Stimulated activated CD4-positive, alpha-beta T cell treated with anti-CD3 and anti-CD28 coated beads, Interleukin-4, amount 100 ng/mL, for 48 hours (primary cell): ENCODE results near the gene ZNF749.

Experiments used
- DNase-seq, 2 donors: peaks; one replicate each; pipeline ENCODE4 v3.0.0-alpha.2; 2020; ENCODE audit warnings: low read depth in 2 of 2

ZNF749 gene

DNA sequence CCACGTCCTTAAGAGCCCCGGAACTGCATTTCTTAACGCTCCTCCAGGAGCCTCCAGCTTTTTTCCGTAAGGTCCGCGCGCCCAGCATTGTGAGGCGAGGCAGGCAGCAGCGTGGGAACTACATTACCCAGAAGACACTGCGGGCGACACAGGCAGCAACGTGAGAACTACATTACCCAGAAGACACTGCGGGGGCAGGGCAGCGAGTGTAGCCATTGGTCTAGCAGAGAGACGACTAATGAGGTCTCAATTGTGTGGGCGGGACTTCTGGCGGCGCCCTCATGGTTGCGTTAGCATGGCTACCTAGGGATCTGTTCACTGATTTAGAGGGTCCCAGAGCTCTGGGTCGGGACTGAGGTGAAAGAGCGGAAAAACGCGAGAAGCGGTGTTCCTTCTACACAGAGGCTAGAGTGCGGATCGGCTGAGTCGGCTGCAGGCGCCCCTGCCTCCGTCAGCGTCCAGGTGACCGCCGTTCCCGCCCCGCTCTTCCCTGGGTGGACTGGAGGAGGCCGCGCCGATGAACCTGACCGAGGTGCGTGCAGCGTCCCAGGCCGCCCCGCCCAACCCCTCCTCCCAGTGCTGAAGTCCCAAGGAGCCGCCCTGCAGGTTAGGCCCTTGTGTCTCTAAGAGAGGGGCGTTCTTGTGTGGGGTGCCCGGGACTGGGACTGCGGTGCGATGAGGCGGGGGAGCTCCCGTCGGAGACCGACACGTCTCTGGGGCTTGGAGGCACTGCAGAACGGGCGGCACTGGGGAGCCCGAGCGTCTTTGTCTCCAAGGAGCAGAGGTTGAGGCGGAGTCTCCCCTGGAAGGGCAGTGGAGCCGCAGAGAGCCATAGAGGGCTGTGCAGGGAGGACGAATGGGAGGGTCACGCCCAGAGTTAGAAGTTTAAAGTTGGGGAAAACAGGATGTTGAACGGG, at the start of gene ZNF749:
ZNF749 (plus strand) TSS at position 264 of the 917 bp plus-strand sequence; CDS start at position 518, 254 bp downstream.
- DNase-seq = peak; percentile 90 to 95

DNA sequence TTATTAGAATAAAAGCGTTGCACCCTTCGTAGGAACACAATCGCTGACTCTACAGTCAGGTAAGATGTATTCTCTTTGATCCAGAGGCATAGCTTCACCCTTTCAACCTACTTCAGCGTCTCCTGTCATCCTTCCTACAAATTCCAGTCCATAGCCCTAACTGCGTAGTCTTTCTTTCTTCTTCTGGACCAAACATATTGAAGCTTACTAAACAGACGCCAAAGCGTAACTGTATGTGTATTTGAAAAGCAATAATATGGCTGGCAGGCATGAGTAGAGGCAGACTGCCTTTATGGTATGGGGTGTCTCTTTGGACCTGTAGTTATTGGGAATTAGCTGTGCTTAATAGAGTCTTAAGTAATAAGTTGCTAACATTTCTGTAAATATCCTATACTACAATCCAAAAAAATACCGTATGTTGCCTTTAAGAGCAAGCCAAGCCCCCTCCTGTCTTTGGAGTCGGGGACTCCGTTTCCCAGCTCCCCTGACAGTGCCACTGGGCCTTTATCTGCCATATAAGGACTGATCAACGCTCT, 45.9 kb upstream of the ZNF749 start:
- no peak for DNase-seq

- DNase-seq = peak; percentile 90 to 94
Observed at GRCh38 chr19:57389730-57390598, 45.2 kb upstream of the ZNF749 start, which contains the start of gene ZNF548. TSS of gene ZNF548 (plus strand) at chr19:57389854. CDS start at chr19:57390100, 246 bp downstream.

DNA sequence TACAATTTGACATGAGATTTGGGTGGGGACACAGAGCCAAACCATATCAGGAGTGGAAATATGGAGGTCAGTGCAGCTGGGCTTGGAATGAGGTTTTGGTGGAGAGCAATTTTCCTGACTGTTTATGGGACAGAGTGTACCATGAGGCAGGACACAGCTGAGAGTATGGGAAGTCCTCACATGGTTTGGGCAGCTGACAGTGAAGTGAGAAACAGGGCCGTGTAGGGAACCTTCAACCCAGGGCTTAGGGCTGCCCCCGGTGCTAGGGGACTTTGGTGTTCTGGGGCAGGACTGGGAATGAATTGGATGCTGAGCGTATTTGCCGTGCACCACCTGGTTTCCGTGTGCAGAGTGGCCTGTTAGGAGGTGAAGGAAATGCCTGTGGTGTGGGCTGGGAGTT, 39.4 kb upstream of the ZNF749 start:
- DNase-seq = no peak

DNA sequence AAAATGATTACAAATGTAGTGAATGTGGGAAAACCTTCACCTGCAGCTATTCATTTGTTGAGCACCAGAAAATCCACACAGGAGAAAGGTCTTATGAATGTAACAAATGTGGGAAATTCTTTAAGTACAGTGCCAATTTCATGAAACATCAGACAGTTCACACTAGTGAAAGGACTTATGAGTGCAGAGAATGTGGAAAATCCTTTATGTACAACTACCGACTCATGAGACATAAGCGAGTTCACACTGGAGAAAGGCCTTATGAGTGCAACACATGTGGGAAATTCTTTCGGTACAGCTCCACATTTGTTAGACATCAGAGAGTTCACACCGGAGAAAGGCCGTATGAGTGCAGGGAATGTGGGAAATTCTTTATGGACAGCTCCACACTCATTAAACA, 36.3 kb upstream of the ZNF749 start:
- DNase-seq = no peak

- DNase-seq = no peak
Observed at GRCh38 chr19:57403737-57404563, 31.2 kb upstream of the ZNF749 start.

DNA sequence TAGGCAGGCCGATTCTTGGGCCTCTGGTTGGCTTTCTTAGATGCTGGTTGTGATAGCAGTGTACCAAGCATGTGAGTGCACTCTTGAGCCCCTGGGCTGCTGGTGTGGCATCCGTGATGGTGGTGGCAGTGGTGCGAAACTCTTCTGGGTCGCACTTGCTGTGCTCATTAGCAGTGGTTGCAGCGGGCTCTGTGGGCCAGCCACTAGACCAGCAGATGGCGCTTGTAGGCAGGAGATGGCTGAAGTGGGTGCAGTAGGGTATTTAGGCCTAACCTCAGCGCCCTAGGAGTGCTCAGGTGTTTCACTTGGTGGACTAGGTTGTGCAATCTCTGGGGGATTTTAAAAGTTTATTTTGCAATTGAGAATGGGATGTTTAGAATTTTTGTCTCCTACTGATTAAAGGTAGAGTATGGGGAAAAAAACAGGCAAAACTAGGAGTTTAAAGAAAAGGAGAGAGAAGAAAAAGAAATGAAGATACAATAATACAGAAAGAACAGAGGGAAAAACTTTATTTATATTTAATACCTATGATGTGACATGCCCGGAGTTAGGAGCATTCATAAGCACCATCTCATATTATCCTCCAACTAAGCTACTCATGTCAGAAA, 28.5 kb upstream of the ZNF749 start:
- DNase-seq = peak; percentile 55 to 61

DNA sequence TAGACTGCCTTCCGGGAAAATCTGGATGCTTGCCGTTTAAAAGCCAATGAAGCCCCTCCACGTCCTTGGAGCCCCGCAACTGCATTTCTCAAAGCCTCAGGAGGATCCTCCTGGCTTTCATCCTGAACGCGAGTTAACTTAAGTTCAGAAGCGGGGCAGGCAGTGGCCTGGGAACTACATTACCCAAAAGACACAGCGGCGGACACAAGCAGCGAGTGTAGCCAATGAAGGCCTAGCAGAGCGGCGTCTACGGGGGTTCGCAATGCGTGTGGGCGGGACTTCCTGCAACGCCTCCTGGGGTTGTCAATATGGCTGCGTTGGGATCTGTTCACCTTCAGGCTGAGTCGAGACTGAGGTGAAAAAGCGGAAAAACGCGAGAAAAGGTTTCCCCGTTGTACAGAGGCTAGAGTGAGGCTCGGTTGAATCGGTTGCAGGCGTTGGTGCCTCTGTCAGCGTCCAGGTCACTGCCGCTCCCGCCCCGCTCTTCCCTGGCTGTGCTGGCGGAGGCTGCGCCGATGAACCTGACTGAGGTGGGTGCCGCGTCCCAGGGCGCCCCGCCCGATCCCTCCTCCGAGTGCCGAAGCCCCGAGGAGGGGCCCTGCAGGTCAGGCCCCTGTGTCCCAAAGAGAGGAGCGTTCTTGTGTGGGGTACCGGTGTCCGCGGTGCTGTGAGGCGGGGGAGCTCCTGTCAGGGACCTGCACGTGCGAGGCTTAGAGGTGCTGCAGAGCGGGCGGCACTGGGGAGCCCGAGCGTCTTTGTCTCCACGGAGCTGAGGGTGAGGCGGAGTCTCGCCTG, 24.1 kb upstream of the ZNF749 start, which contains the start of gene ZNF17:
ZNF17 (plus strand) TSS at position 285 of the 795 bp plus-strand sequence. CDS start 2,455 bp downstream, outside the sequence.
- peak; percentile 87 to 91 for DNase-seq

DNA sequence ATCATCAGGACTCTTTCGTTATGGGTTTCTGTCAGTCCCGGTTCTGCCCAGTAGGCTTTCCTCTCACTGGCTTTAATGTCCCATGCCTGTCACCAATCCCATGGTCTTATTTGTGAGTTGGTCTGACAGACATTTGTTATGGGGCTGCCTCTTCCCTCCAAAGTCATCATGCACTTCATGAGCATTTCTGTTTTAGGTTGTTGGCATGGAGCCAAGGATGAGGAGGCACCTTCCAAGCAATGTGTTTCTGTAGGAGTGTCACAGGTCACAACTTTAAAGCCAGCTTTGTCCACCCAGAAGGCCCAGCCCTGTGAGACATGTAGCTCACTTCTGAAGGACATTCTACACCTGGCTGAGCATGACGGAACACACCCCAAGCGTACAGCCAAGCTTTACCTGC, 15.7 kb upstream of the ZNF749 start:
- no peak for DNase-seq

GRCh38 chr19:57421037-57421436, 14.1 kb upstream of the ZNF749 start:
- no peak for DNase-seq

GRCh38 chr19:57434386-57435061, 601 bp upstream of the ZNF749 start:
- peak in 1 of 2 donors; percentile 3 for DNase-seq

- no peak for DNase-seq
Observed at GRCh38 chr19:57436417-57436816, 1.3 kb downstream of the ZNF749 start.

GRCh38 chr19:57437931-57438330, 2.8 kb downstream of the ZNF749 start:
- DNase-seq = no peak

GRCh38 chr19:57438925-57439324, 3.8 kb downstream of the ZNF749 start:
- DNase-seq = no peak

GRCh38 chr19:57441979-57442752, 7.0 kb downstream of the ZNF749 start:
- no peak for DNase-seq

DNA sequence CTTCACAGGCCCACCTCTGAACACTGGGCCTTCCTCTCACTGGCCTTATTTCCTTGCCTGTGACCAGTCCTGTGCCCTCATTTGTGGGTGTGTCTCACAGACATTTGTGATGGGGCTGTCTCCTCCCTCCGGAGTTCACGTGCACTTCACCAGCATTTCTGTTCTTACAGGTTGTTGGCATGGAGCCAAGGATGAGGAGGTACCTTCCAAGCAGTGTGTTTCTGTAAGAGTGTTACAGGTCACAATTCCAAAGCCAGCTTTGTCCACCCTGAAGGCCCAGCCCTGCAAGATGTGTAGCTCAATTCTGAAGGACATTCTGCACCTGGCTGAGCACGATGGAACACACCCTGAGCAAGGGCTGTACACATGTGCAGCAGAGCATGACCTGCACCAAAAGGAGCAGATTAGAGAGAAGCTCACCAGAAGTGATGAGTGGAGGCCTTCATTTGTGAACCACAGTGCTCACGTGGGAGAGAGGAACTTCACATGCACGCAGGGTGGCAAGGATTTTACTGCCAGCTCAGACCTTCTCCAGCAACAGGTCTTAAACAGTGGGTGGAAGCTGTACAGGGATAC, 8.1 kb downstream of the ZNF749 start:
- DNase-seq = no peak

DNA sequence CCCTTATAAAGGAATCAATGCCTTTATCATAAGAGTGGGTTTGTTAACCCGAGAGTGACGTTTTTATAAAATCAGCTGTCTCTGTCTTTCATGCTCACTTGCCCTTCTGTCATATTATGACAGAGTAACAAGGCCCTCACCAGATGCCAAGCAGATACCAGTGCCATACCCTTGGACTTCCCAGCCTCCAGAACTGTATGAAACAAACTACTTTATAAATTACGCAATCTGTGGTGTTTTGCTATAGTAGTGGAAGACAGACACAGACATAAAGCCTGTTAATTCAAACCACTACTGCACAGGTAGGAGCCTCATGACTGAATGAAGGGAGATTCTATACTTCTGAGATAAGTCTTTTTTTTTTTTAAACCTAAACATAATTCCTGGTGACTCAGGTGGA, 17.2 kb downstream of the ZNF749 start:
- no peak for DNase-seq
